HL-60/S4 (cell line): ENCODE data around the gene LYRM1.
"Not testable (repeated sequence)": the region's sequence is repeated elsewhere in the genome, so short reads cannot be mapped to it uniquely, and the experiment has no call there.

Experiments
- in situ Hi-C: fragments of 300-500 bp; cut with MboI; formaldehyde crosslinking; loops from 2 replicates; pipeline ENCODE4 v1.14.3; 2022; ENCODE audit warnings: low sequenced_read_pairs

Gene LYRM1

GRCh38 chr16:20900299-20901067, at the start of gene LYRM1, which contains the start of gene DCUN1D3:
TSS of gene LYRM1 (plus strand) at chr16:20900771. CDS start at chr16:20915556, 14,785 bp downstream.
TSS of gene DCUN1D3 (minus strand) at chr16:20900358. CDS start at chr16:20862538, 37,820 bp downstream.
- in situ Hi-C loops: no loop called here

GRCh38 chr16:20850981-20851380, 49.6 kb upstream of the LYRM1 start:
- in situ Hi-C loops: no loop called here

- in situ Hi-C loops: no loop called here
Observed at GRCh38 chr16:20851601-20852000, 49.0 kb upstream of the LYRM1 start.

GRCh38 chr16:20853143-20853542, 47.4 kb upstream of the LYRM1 start:
- in situ Hi-C loops: no loop called here

GRCh38 chr16:20853981-20854620, 46.5 kb upstream of the LYRM1 start:
- in situ Hi-C loops: no loop called here

- in situ Hi-C loops: loop anchor here (5.0 kb wide), 1 partner anchor 227 kb away; no protein-coding TSS in a partner anchor
Observed at GRCh38 chr16:20854963-20855362, 45.6 kb upstream of the LYRM1 start.

- in situ Hi-C loops: loop anchor here (5.0 kb wide), 1 partner anchor 225 kb away; no protein-coding TSS in a partner anchor
Observed at GRCh38 chr16:20857281-20857680, 43.3 kb upstream of the LYRM1 start.

GRCh38 chr16:20859229-20859628, 41.3 kb upstream of the LYRM1 start:
- in situ Hi-C loops: loop anchor here (5.0 kb wide), 1 partner anchor 223 kb away; no protein-coding TSS in a partner anchor

GRCh38 chr16:20859699-20860098, 40.9 kb upstream of the LYRM1 start:
- in situ Hi-C loops: loop anchor here (5.0 kb wide), 1 partner anchor 223 kb away; no protein-coding TSS in a partner anchor

GRCh38 chr16:20860361-20860760, 40.2 kb upstream of the LYRM1 start:
- in situ Hi-C loops: no loop called here

- in situ Hi-C loops: not testable (repeated sequence)
Observed at GRCh38 chr16:20860995-20861394, 39.6 kb upstream of the LYRM1 start.

- in situ Hi-C loops: no loop called here
Observed at GRCh38 chr16:20862162-20862960, 38.2 kb upstream of the LYRM1 start.

- in situ Hi-C loops: not testable (repeated sequence)
Observed at GRCh38 chr16:20864376-20864775, 36.2 kb upstream of the LYRM1 start.

- in situ Hi-C loops: no loop called here
Observed at GRCh38 chr16:20865420-20866131, 35.0 kb upstream of the LYRM1 start.

- in situ Hi-C loops: no loop called here
Observed at GRCh38 chr16:20866145-20866772, 34.3 kb upstream of the LYRM1 start.

GRCh38 chr16:20866801-20867200, 33.8 kb upstream of the LYRM1 start:
- in situ Hi-C loops: no loop called here

- in situ Hi-C loops: no loop called here
Observed at GRCh38 chr16:20867585-20867984, 33.0 kb upstream of the LYRM1 start.

GRCh38 chr16:20868890-20869289, 31.7 kb upstream of the LYRM1 start:
- in situ Hi-C loops: no loop called here

GRCh38 chr16:20870122-20870820, 30.3 kb upstream of the LYRM1 start:
- in situ Hi-C loops: no loop called here
